Measurements from ENCODE around the gene THOP1. TPM values are rescaled to one million over a fixed set of nuclear protein-coding genes. Genes with fewer than 3 reads are reported as not detected.

THOP1 gene
- total RNA-seq, 4 donors from 2014 or later = 57.8 to 88.6 (median 74.7) TPM

DNA sequence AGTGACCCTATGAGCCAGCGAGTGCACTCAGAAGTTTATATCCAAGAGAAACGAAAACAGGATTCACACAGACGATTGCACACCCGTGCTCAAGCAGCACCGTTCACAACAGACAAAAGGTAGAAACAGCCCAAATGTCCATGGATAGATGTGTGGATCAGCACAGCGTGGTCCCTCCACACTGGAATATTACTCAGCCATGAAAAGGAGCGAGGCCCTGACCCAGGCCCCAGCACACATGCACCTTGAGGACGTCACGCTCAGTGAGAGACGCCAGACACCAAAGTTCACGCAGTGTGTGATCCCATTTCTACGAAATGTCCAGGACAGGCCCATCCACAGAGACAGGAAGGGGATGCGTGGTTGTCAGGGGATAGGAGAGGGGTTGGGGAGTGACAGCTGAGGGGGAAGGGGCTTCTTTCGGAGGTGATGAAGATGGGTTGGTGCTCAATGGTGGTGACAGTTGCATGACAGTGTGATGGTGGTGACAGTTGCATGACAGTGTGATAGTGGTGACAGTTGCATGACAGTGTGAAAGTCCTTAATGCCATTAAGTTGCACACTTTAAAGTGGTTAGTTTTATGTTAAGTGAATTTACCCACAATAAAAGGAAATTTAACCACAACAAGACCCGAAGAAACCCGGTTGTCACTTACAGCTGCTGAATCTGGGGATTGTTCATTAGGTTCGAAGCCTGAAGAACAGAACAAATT is 26.5 kb upstream of the THOP1 start:
- intact Hi-C loops (cut with DNase I) = no loop called here
- H3K36me3 ChIP-seq = peaks cover 22 to 100% (median 48%) of the 10 kb centered on the region in 3 donors
- no peaks in the 10 kb centered on the region for H3K4me1 ChIP-seq
- no peak for TF ChIP-seq POLR2A (IDR thresholded peaks at IDR 0.05)
- TF ChIP-seq, protein P1, sequence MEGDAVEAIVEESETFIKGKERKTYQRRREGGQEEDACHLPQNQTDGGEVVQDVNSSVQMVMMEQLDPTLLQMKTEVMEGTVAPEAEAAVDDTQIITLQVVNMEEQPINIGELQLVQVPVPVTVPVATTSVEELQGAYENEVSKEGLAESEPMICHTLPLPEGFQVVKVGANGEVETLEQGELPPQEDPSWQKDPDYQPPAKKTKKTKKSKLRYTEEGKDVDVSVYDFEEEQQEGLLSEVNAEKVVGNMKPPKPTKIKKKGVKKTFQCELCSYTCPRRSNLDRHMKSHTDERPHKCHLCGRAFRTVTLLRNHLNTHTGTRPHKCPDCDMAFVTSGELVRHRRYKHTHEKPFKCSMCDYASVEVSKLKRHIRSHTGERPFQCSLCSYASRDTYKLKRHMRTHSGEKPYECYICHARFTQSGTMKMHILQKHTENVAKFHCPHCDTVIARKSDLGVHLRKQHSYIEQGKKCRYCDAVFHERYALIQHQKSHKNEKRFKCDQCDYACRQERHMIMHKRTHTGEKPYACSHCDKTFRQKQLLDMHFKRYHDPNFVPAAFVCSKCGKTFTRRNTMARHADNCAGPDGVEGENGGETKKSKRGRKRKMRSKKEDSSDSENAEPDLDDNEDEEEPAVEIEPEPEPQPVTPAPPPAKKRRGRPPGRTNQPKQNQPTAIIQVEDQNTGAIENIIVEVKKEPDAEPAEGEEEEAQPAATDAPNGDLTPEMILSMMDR (IDR thresholded peaks at IDR 0.05) = no peak
- H3K9me3 ChIP-seq = no peaks in the 10 kb centered on the region
- no peak overlapping the region for H3K27ac ChIP-seq
- no peaks in the 10 kb centered on the region for H3K27me3 ChIP-seq
- no peak for DNase-seq
- no peak overlapping the region for H3K4me3 ChIP-seq
- 89 to 92% methylated on average over 13 to 17 of the region's 17 CpGs for WGBS, 2 donors

DNA sequence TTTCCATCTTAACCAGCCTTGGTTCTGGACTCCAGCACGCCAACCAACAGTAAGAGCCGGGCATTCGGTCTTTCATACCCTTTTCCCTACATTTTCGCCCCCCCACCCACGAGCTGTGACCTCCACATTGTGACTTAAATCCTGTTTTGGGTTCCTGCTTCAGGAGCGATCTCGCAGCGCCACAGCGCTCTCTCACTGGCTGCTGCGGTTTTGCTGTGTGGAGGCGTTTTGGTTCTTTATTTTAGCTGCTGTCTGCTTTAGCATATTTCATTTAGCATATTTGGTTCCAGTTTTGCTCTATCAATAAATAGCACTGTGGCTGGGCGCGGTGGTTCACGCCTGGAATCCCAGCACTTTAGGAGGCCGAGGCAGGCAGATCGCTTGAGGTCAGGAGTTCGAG is 25.9 kb upstream of the THOP1 start:
- TF ChIP-seq, protein P1 (IDR thresholded peaks at IDR 0.05) = no peak
- no peak for TF ChIP-seq POLR2A (IDR thresholded peaks at IDR 0.05)
- H3K27me3 ChIP-seq = no peaks in the 10 kb centered on the region
- no peaks in the 10 kb centered on the region for H3K9me3 ChIP-seq
- no peaks in the 10 kb centered on the region for H3K4me1 ChIP-seq
- H3K27ac ChIP-seq = no peak overlapping the region
- intact Hi-C loops (cut with DNase I) = no loop called here
- no peak for DNase-seq
- no peak overlapping the region for H3K4me3 ChIP-seq
- WGBS, 2 donors = 88 to 94% methylated on average over 17 of the region's 17 CpGs
- peaks cover 23 to 100% (median 46%) of the 10 kb centered on the region in 3 donors for H3K36me3 ChIP-seq

GRCh38 chr19:2759965-2760364 is 25.3 kb upstream of the THOP1 start:
- H3K4me3 ChIP-seq = no peak overlapping the region
- no peak for DNase-seq
- no peak overlapping the region for H3K27ac ChIP-seq
- H3K27me3 ChIP-seq = no peaks in the 10 kb centered on the region
- H3K4me1 ChIP-seq = no peaks in the 10 kb centered on the region
- H3K9me3 ChIP-seq = no peaks in the 10 kb centered on the region
- 81 to 96% methylated on average over 4 to 5 of the region's 7 CpGs for WGBS, 2 donors
- TF ChIP-seq, protein P1 (IDR thresholded peaks at IDR 0.05) = no peak
- TF ChIP-seq POLR2A (IDR thresholded peaks at IDR 0.05) = no peak
- peaks cover 23 to 100% (median 44%) of the 10 kb centered on the region in 3 donors for H3K36me3 ChIP-seq
- intact Hi-C loops (cut with DNase I) = no loop called here

DNA sequence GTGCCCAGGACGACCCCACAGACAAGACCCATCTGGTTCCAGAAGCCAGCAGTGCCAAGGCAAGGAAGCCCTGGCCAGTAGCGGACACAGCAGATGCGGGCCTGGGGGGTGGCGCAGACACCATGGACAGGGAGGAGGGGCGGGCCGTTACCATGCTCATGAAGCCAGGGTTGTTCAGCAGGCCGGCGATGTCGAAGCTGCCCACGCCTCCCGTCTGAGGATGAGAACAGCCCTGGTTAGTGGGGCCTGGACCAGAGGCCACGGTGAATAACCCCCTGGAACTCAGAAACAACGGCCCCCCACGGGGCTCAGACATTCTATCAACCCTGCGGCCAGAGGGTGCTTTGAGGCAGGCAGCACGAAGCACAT is 24.0 kb upstream of the THOP1 start:
- Histone ChIP-seq H3K36me3 (peaks cover 21 to 100% (median 49%) of the 10 kb centered on the region in 3 donors), H3K4me3 (no peak overlapping the region), H3K9me3 (no peaks in the 10 kb centered on the region), H3K4me1 (no peaks in the 10 kb centered on the region), H3K27me3 (no peaks in the 10 kb centered on the region), H3K27ac (no peak overlapping the region)
- intact Hi-C loops (cut with DNase I) = no loop called here
- DNase-seq = no peak
- TF ChIP-seq, protein P1 (IDR thresholded peaks at IDR 0.05) = no peak
- TF ChIP-seq POLR2A (IDR thresholded peaks at IDR 0.05) = no peak
- 81 to 91% methylated on average over 4 to 7 of the region's 16 CpGs for WGBS, 2 donors

DNA sequence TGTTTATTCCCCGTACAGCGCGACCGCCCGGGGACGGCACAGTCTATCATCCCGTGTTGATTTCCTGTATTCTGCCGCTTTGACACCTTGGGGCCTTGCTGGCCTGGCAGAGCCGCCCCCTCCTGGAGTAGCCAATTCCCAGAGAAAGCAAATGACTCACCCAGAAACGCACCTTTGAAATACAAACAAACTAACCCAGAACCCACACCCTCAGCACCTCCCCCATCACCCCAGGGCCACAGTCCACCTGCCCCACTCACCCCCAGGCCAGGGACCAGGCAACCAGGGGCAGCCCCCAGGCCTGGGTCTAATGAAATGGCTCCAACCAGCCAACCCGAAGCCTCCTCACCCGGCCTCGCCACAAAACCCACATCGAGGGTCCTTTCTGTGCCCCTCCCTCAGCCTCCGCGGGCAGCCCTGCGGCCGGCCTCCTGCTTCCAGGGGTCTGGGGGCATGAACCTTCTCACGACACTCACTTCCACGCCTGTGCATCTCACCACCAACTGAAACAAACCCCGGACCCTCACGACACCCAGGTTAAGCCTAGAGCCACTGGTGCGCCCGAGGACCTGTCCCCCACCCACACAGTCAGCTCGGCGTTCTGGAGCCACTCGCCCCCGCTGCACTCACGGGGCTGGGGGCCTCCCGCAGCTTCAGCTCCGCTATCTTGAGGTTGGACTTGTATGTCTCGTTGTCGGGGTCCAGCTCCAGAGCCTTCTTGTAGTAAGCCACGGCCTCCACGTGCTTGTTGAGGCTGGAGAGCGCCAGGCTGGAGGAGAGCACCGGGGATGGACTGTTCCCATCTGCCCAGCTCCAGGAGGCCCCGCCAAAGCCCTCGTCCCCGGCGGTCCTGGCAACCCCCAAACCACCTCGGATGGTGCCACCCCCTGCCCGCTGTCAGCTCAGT is 23.2 kb upstream of the THOP1 start:
- Histone ChIP-seq H3K4me3 (no peak overlapping the region), H3K36me3 (peaks cover 26 to 100% (median 50%) of the 10 kb centered on the region in 3 donors), H3K4me1 (no peaks in the 10 kb centered on the region), H3K27ac (no peak overlapping the region), H3K27me3 (no peaks in the 10 kb centered on the region), H3K9me3 (no peaks in the 10 kb centered on the region)
- intact Hi-C loops (cut with DNase I) = no loop called here
- TF ChIP-seq, protein P1 (IDR thresholded peaks at IDR 0.05) = no peak
- no peak for TF ChIP-seq POLR2A (IDR thresholded peaks at IDR 0.05)
- DNase-seq = no peak
- 90 to 93% methylated on average over 26 to 31 of the region's 43 CpGs for WGBS, 2 donors

Measured in esophagus squamous epithelium (tissue), 5 donors.